Activated CD4-positive, alpha-beta T cell treated with anti-CD3 and anti-CD28 coated beads, Interleukin-2, amount 50 U/mL, for 24 hours (primary cell): ENCODE results near the gene PIK3C2B.

ENCODE experiments used
- DNase-seq, 2 donors: peaks; one replicate each; pipeline ENCODE4 v3.0.0-alpha.2; 2020; ENCODE audit warnings: low read depth in 1 of 2, low spot score in 1 of 2

Gene PIK3C2B

DNA sequence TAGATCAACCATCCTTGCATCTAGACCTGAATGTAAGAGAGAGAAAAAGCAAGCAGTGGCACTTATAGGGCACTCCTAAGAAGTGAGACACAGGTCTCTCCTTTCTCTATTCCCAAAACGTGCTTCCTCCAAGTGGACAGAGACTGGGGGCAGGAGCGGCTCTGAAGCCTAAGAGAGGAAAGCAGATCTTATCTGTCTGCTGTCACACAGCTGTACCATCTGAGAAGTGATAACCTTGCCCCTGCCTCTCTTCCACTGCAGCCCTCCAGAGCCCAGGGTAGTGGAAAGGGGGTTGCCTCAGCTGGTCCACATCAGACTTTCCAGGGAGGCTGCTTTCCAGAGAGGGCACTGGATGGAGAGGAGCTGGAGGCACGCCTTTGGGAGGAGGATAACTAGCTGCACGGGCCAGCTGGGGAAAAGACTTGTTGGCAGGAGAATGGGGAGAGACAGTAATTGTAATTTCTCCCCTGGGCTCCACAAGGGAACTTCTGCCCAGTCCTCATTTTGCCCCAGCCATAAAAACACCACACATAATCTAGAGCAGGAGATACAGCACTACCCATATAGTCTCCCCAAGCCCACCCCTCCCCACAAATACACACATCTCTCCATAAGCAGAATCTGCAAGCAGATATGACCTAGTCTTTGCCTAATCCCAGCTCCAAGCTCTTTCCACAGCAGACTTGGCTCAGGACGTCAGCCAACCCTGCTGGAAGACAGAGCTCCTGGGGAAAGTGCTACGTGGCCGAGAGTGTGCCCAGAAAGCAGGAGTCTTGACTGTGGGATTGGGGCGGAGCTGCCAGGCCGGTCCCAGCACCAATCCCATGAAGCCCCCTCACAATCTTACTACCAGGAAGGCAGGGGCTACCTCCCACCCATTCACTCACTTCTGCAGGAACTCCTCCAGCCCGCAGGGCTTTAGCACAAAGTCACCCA lies 31.2 kb downstream of the PIK3C2B start:
- no peak for DNase-seq

DNA sequence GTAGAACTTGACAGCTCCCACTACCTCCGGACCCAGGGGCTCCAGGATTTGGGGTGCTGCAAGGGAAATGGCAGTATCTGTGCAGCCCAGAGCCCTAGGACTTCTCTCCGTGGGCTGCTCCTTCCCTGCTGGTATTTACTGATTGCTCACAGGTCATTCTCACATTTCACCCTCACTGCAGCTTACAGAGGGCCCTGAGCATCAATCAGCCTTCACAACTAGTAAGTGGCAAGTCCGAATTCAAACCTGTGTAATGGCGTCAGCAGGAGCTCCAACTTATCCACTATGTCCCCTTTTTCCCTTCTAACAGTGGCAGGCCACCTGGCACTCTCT lies 32.4 kb downstream of the PIK3C2B start:
- no peak for DNase-seq

DNA sequence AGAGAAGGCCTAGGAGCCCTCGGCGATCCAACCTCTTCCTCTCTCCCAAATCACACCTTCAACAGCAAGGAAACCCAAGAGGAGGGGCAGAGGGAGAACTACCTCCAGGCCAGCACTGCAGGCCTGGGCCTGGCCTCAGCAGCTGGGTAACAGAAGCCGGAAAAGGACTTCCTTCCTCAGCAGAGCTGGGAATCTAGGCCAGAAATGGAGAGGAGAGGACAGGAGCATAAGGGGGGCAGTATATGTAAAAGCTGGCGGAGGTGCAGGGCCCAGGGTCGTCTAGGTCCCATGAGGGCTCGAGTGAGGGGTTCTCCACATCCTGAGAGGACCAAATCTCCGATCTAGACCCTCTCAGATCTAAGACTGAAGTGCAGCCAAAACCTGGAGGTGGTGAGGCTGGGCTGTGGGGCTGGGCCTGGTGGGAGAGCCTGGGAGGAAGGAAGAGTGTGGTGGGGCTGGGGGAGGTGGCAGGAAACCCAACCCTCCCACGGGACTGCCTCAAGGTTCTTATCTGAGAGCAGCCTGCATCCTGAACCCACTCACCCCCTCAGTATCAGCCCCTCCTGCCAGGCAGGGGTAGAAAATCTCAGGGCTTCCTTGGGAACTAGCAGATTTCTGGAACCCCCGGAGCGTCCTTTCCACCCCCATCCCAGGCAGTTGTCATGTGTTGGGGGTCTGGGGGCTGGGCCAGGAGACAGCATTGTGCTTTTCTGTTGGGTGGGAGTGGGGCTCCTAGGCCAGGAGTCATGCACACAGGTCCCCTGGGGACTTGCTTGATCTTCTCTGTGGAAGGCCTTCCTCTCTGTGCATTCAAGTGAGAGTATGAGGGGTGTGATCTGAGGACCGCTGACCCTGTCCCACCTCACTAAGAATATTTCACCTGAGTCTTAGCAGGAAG lies 33.0 kb downstream of the PIK3C2B start:
- no peak for DNase-seq

DNA sequence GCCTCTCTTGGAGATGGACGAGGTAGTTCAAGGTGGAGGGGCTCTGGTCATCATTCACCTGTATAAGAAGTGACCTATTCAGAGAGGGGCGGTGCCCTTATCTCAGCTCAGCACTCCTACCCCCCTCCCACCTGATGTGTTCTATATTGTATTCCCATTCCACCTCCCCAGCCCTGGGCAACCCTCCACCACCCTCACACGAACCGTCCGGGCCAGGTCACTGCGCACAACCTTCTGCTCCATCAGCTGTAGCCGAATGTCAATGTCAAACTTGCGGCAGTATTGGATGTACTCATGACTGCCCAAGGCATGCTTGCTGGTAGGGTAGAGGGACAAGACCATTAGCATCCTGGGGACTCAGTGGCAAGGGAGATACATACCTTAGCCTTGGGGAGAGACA lies 34.3 kb downstream of the PIK3C2B start:
- no peak for DNase-seq

DNA sequence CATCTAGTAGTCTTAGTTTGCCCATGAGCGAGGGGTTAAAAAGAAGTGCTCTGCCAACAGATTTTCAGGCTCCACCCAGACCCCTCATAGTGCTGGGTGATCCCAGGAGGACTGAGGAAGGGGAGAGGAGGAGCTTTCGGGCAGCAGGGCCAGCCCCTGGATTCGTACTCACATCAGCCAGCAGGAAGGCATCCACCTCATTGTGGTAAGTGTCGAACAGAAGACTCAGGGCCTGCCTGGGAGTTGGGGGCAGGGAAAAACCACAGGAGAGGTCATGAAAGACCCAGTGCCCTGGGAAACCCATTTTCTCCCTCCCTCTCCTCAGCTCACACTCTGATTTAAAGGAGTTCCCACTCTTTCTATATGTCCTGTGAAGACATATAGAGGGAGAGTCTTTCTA lies 34.9 kb downstream of the PIK3C2B start:
- DNase-seq: no peak

DNA sequence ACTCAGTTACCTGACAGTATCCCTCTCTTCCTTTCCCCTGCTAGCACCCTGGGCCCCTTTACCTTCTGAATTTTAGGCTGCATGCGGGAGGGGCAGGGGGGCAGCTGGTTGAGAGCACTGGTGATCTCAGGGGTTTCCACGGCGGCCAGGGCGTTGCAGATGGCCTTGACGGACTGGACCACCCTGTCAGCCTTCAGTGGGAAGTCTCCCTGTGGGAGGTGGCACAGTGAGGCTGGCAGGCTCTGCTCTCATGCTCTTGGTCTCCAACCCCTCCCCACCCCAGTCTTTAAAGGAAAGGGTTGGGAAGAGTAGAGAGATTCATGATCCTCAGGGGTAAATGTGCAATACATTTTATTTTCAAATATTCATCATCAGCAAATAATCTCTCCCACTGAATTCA lies 36.9 kb downstream of the PIK3C2B start:
- no peak for DNase-seq

DNA sequence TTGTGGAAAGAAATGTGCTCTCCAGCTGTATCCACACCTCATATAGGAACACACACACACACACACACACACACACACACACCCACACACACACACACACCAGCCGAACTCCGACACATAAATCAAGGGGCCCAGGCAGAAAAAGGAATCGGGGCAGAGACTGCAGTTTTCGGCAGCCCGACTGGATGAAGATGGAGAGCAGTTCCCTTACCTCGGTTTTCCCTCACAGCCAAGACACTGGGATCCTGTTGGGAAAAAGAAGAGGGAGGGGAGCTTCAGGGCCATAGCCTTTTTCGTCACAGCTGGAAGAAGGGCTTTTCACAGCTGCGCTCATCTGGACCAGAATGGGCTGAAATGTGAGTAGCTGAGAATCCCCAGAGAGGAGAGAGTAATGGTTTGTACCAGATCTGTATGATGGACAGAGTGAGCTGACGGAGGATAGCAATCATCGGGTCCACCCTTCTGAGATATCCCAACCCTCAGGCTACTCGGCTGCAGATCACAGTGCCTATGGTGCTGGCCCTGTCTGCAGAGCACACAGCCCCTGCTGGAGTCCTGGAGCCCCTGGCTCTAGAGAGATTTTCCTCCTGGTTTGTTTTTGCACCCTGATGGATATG lies 37.7 kb downstream of the PIK3C2B start:
- DNase-seq: no peak

DNA sequence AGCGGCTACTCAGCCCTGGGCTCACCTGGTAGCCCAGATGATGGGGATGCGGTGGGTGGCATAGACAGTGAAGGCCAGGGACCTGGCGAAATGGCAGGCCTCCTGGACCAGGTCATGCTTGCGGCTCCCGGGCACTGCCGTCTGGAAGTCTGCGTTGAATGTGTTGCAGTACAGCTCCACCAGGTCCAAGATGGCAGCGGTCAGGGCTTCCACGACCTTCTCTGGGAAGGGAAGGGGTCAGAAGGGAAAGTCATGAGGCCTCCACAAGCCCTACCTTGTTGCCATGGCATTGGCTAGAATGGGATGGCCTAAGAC lies 38.8 kb downstream of the PIK3C2B start:
- DNase-seq: no peak

DNA sequence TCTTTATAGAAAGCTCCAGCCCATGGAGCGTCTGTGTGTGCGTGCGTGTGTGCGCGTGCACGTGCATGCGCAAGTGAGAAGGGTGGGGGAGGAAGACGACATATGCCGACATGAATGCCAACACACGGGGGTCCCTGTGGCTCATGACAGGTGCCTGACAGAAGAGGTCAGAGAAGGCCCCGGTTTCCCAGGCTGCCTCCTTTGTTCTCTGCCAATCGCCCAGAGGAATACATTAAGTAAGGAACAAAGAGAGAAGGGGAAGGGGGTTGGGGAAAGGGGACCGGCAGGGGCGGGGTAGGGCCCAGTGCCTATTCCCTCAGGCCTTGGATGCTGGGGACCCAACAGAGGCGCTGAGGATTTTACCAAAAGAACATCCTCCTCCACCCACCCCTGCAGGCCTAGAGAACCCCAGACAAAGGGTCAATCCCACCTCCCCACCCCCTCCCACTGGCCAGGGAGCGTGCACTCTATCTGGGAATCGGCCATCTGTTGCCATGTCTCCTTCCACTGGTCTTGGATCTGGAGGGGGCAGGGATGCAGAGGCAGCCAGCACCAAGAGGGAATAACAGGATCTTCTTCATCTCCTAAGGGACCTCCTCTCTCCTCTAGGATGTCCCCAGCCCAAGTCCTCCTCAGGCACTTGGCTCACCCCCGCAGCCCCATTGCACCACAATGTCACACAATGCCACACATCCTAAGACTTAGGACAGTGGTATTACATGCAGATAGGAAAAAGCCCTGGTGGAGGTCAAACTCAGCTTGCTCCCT lies 39.4 kb downstream of the PIK3C2B start:
- DNase-seq: no peak

DNA sequence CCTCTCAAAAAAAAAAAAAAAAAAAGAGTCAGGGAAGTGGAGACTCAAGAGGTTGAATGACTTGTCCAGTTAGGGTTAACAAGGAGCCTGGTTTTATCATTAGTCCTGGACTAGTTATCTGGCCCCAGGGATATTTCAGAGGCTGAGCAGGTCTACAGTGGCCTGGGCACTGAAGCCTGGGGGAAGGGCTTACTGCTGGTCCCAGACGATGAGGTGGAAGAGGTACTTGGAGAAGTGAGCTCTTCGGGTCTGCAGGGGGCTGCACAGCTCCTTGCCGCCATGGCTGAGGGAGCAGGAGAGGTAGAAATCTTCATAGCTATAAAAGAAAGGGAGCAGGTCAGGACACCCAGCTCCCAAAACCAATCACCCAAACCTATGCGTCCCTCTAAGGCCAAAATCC lies 40.1 kb downstream of the PIK3C2B start:
- no peak for DNase-seq

DNA sequence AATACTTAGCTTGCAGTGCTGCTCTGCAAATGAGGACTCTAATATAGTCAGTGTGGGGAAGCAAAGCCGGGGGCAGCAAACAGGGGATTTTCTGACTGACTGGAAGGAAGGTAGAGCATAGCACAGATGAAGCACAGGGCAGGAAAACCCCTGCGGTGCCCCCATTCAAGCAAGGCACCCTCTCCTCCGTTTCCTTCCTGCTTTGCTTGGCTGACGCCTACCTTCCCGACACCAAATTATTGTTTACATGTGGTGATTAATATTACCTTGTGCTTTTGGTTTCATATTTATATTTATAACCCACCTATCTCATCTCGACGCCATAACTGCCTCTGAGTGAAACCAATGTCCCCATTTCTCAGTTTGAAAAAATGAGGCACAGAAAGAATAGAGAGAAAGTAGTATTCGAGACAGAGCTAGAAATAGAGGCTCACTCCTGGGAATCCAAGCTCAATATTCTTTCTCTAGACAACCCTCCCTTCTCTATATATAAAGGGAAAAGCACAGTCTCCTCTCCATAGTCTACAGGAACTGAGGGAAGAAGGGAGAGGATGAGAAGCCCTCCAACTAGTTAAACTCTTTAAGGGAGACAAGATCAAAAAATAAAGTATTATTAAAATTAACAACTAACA lies 41.3 kb downstream of the PIK3C2B start:
- DNase-seq: peak; percentile 41 to 66

DNA sequence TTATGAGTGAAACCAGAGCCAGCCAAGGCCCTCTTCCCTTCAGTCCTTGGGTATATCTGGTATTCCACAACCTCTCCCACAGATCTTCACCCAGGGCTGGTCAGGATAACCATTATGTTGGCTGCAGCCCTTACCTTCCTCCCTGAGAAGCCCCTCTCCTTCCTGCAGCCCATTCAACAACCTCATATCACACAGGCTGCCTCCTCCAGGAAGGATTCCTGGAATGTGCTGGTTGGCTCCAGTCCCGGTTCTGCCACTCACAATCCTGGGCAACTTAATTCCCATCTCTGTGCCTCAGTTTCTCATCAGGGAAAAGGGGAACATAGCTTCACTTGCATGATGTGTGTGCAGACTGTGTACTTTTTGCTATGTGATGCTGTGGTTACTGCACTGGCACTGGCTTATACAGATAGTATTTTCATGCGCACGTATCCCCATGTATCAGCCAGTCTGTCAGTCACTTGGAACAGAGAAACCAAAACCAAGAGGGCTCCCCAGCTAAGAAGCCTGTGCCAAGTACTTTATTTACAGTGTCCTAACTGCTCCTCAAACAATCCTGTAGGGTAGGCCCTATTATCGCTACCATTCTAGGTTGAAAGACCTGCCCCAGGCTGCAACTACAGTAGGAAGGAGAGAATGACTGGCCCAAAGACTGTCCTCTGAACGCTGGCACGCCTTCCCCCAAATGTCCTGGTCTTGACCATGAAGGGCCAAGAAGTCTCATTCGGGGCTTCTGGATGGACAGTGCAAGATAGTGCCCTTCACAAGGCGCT lies 43.1 kb downstream of the PIK3C2B start:
- no peak for DNase-seq

DNA sequence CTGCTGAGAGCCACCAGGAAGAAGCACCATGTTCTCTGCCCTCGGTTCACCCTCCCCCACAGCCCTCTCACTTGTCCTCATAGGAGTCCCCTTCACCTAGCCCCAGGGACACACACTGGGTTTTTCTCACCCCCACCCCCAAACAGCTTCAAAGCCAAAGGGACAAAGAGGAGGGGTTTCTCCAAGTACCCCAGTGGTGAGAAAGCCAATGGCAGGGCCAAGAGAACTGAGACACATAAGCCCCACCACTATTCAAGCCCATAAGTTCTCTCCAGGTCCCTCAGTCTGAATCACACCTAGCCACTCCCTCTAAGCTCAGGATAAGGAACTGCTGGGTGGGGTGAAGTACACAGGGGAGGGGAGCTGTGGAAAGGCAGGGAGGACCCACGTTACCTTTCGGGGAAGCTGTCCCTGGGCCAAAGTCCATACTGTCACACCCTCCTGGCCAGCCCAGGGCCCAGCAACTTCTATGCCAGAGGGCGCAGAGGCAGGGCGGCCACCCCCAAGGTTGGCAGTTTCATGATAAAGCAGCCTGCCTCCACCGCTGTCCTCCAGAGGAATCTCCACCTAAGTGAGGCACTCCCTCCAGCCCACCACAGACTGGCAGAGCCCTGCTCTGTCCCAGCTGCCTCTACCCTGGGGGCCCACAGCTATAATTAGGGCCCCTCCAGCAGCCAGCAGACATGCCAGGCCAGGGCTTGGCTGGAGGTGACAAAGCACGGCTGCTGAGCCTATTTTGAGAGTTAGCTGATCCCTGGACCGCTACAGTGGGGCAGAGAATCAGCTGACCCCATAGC lies 43.9 kb downstream of the PIK3C2B start:
- DNase-seq: no peak

DNA sequence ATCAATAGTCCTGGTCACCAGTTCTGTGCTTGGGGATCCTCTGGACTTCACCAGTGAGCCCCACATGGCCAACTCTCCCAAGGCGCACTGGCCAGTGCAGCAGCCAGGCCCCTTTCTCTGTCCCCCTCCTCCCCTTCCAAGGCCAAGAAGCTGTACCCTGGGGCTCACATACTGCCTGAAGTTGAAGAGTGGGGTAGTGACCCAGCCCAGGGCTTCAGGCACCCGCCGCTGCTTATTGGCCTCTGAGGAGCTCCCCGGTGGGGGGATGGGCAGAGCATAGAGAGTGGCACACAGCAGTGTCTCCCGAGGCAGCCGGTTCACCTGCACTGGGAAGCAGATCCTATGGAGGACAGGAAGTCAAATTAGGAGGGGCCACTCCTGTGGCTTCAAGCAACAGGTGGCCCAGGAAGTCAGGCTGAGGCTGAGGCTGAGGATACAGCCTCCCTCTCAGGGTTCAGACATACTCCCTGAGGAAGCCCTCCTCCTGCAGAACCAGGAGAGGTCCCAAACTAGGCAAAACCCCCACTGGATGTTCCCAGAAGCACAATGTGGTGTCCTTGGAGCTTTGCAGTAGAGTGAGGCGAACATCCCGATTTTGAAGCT lies 44.8 kb downstream of the PIK3C2B start:
- DNase-seq: no peak

DNA sequence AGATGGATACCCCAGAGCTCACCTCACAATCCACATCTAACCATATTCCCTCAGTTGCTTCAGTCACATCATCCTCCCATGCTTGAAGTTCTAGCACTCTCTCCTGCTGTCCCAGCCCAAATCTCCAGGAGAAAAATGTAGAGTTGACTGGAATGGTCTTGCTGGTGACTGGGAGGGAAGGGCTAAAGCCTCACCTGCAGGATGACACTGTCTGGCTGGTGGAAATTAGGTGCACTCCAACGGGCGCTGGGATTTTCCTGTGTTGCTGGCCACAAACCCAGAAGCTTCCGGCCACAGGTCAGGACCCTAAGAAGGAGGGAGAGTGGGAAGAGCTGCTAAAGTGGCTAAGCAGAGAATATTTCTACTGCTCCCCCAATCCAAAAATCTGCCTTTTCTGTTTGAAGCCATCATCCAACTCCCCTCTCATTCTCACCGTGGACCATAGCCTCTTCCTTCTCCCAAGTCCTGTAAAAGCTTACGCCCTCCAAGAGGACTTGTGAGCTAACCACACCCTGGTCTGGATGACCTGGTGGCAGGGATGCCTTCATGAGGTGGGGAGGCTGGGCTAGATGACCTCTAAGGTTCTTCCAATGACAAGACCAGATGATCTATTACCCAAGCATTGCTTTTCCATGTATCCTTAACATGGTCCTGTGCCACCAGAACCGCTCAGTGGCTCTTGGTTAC lies 45.5 kb downstream of the PIK3C2B start:
- DNase-seq: no peak

DNA sequence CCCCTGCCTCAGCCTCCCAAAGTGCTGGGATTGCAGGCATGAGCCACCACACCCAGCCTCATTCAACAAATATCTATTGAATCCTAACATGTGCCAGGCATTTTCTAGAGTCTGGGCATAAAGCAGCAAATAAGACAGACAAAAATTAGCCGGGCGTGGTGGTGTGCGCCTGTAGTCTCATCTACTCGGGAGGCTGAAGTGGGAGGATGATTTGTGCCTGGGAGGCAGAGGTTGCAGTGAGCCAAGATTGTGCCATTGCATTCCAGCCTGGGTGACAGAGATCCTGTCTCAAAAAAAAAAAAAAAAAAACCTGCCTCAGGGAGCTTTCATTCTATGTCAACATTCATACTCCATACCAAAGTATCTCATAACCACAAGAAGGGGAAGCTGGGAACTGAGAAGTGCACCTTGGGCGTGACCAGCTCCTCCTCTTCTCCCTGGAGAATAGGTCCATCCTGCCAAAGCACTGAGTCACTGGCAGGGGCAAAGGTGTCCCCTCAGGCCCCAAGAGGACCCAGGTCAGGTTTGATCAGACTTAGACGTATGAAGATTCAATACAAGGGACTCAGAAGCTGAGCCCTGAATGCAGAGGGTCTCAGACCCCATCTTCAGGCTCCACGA lies 46.2 kb downstream of the PIK3C2B start:
- no peak for DNase-seq

DNA sequence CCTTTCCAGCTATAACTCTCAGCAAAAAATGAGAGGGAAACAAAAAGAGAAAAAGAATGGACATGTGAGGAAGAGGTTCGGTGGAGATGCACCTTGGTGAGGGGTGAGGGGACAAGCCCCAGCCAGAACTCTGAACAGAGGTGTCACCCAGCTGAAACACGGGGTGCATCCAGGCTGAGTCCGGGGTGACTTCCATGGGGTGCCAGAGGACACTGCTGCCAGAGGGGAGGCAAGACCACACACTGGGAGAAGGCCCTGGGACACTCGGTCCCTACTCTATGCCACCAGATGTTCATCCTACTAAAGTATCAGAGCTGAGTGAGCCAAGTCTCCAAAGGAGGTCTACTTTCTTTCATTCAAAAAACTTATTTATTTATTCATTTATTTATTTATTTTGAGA lies 46.9 kb downstream of the PIK3C2B start:
- no peak for DNase-seq

DNA sequence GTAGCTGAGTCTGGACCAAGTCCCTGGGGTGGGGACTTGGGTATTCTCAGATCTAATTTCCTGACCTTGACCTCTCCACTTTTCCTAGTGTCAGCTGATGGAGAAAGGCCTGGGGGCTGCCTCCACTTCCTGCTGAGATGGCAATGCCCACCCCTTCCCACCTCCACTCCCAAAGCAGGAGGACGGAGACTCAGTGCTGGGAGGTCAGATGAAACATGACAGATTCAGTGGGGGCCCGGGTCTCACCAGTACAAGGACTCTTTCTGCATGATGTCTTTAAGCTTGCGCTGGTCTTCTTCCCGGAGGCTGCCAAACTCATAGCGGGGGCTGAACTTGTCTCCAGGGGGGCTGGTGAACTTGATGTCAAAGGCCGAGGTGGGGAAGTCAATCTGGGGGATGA lies 47.4 kb downstream of the PIK3C2B start:
- no peak for DNase-seq
